ENCODE results near the gene C2orf69. TPM values are rescaled to one million over a fixed set of nuclear protein-coding genes. Genes with fewer than 3 reads are reported as not detected.

C2orf69 gene
- total RNA-seq, 3 donors from 2014 or later: 12.7 to 19.2 (median 13.8) TPM

DNA sequence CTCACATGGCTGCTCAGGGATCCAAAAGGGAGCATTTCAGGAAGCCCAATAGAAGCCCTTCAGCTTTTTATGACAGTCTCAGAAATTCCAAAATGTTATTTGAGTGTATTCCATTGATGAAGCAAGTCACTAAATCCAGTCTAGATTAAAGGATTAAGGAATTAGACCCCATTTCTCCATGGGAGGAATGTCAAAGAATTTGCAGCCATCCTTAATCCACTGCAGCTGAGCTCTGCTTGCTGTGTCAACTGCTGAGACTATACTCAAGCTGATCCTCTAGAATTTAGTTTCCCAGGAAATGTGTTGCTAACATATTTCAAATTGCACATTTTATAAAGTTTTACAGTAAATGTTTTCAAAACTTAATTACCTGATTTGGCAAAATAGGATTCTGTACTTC lies 28.4 kb upstream of the C2orf69 start:
- Histone ChIP-seq H3K4me1 (no peaks in the 10 kb centered on the region), H3K27ac (no peak overlapping the region), H3K9me3 (peaks cover 0 to 6% of the 10 kb centered on the region in 2 donors), H3K27me3 (no peaks in the 10 kb centered on the region), H3K4me3 (no peak overlapping the region), H3K36me3 (no peaks in the 10 kb centered on the region)
- no peak for DNase-seq (ENCODE audit: low spot score in 2 of 2)
- TF ChIP-seq, protein P1, sequence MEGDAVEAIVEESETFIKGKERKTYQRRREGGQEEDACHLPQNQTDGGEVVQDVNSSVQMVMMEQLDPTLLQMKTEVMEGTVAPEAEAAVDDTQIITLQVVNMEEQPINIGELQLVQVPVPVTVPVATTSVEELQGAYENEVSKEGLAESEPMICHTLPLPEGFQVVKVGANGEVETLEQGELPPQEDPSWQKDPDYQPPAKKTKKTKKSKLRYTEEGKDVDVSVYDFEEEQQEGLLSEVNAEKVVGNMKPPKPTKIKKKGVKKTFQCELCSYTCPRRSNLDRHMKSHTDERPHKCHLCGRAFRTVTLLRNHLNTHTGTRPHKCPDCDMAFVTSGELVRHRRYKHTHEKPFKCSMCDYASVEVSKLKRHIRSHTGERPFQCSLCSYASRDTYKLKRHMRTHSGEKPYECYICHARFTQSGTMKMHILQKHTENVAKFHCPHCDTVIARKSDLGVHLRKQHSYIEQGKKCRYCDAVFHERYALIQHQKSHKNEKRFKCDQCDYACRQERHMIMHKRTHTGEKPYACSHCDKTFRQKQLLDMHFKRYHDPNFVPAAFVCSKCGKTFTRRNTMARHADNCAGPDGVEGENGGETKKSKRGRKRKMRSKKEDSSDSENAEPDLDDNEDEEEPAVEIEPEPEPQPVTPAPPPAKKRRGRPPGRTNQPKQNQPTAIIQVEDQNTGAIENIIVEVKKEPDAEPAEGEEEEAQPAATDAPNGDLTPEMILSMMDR (IDR thresholded peaks at IDR 0.05): no peak
- TF ChIP-seq POLR2AphosphoS5 (IDR thresholded peaks at IDR 0.05) (no peak), POLR2A (IDR thresholded peaks at IDR 0.05) (no peak)
- intact Hi-C loops (cut with DNase I; ENCODE audit: low total_unique reads): no loop called here

DNA sequence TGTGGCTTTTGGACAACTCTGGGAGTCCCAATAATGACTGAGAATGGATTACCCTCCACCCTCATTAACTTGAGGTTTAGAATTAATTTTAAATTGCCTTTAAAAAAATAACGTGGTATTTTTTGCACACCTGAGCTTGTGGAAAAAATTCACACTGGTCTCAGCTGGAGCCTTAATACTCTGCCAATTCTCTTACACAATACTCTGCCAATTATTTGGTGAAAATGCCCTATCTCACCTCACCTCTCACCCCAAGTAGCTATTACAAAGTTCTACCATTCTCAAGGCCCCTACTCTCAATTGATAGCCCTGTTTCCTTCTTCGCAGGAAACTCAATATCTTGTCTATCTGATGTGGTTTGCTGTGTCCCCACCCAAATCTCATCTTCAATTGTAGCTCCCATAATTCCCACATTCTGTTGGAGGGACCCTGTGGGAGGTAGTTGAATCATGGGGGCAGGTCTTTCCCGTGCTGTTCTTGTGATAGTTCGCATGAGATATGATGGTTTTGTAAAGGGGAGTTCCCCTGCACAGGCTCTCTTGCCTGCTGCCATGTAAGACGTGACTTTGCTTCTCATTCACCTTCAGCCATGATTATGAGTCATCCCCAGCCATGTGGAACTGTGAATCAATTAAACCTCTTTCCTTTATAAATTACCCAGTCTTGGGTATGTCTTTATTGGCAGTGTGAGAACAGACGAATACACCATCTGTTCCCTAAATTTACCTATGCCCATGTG lies 27.4 kb upstream of the C2orf69 start:
- H3K27ac ChIP-seq: no peak overlapping the region
- H3K9me3 ChIP-seq: no peaks in the 10 kb centered on the region
- H3K4me1 ChIP-seq: no peaks in the 10 kb centered on the region
- no peaks in the 10 kb centered on the region for H3K36me3 ChIP-seq
- no peak overlapping the region for H3K4me3 ChIP-seq
- no peaks in the 10 kb centered on the region for H3K27me3 ChIP-seq
- no peak for DNase-seq (ENCODE audit: low spot score in 2 of 2)
- TF ChIP-seq POLR2A (IDR thresholded peaks at IDR 0.05) (no peak), POLR2AphosphoS5 (IDR thresholded peaks at IDR 0.05) (no peak)
- TF ChIP-seq, protein P1 (IDR thresholded peaks at IDR 0.05): no peak
- intact Hi-C loops (cut with DNase I; ENCODE audit: low total_unique reads): no loop called here

DNA sequence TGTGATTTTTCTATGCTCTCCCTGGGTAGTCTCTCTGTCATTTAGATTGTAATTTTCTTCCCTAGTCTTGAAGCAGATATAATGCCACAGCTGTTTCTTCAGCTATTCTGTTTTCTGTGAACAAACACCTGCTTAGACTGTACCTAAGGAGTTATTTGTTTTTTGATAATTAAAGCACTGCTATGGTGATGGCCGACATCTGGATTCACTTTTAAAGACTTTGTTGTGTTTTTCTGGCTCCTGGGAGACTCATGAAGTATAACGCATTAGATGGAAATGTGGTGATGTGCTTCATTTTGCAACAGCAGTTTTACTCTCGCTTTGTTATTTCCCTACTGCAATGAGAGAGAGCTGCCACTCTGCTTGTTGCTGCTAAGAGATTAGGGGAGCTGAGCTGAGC lies 15.7 kb upstream of the C2orf69 start:
- no peaks in the 10 kb centered on the region for H3K4me1 ChIP-seq
- no peaks in the 10 kb centered on the region for H3K9me3 ChIP-seq

DNA sequence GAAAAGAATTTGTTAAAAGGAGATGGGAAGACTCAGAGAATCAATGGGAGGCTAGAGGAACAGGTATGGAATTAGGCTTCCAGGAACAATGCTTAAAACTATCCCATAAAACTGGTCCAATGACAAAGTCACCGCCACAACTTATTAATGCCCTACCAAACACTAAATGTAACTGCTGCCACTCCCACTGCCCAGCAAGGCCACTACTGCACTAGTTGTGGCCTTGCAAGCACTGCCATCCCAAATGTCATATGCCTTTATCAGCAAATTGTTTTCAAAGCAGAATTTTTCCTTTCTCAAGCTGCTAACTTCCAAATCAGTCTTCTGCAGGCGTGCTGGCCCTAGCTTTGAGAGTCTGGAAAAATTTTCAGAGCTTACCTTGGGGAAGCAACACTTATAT lies 14.5 kb upstream of the C2orf69 start:
- Histone ChIP-seq H3K27me3 (no peaks in the 10 kb centered on the region), H3K9me3 (no peaks in the 10 kb centered on the region), H3K36me3 (no peaks in the 10 kb centered on the region), H3K4me1 (no peaks in the 10 kb centered on the region), H3K27ac (no peak overlapping the region), H3K4me3 (no peak overlapping the region)
- TF ChIP-seq POLR2A (IDR thresholded peaks at IDR 0.05): no peak
- TF ChIP-seq POLR2AphosphoS5 (IDR thresholded peaks at IDR 0.05): no peak
- TF ChIP-seq, protein P1 (IDR thresholded peaks at IDR 0.05): no peak
- DNase-seq (ENCODE audit: low spot score in 2 of 2): no peak
- intact Hi-C loops (cut with DNase I; ENCODE audit: low total_unique reads): no loop called here

More for the DNA sequence above, 15.7 kb upstream of the C2orf69 start:
- Histone ChIP-seq H3K4me3 (no peak overlapping the region), H3K27me3 (no peaks in the 10 kb centered on the region), H3K27ac (no peak overlapping the region), H3K36me3 (no peaks in the 10 kb centered on the region)
- TF ChIP-seq POLR2A (IDR thresholded peaks at IDR 0.05) (no peak), POLR2AphosphoS5 (IDR thresholded peaks at IDR 0.05) (no peak)
- TF ChIP-seq, protein P1 (IDR thresholded peaks at IDR 0.05): no peak
- DNase-seq (ENCODE audit: low spot score in 2 of 2): no peak
- intact Hi-C loops (cut with DNase I; ENCODE audit: low total_unique reads): no loop called here

DNA sequence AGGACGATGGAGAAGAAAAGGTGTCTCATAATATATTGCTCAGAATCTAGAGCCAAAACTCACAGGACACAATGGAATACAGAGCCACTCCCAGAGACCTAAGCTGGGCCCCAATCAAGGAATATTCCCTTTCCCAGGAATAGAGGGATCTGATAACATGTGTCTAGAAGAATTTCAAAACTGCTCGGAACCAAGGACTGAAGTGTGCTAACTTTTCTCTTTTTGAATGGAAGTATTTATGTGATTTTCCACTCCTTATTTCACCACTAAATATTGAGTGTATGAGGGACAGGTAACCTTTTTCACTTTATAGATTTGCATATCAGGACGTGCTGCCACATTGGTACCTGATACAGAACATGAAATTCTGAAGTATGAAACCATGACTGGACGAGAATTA lies 9.2 kb upstream of the C2orf69 start:
- DNase-seq (ENCODE audit: low spot score in 2 of 2): no peak
- Histone ChIP-seq H3K27me3 (no peaks in the 10 kb centered on the region), H3K36me3 (no peaks in the 10 kb centered on the region), H3K27ac (no peak overlapping the region), H3K4me1 (no peaks in the 10 kb centered on the region), H3K9me3 (no peaks in the 10 kb centered on the region), H3K4me3 (no peak overlapping the region)
- TF ChIP-seq POLR2AphosphoS5 (IDR thresholded peaks at IDR 0.05) (no peak), POLR2A (IDR thresholded peaks at IDR 0.05) (no peak)
- TF ChIP-seq, protein P1 (IDR thresholded peaks at IDR 0.05): no peak
- intact Hi-C loops (cut with DNase I; ENCODE audit: low total_unique reads): no loop called here

Measured in breast epithelium (tissue), 4 donors.